ENCODE results near the gene ERLIN1.

The ERLIN1 gene

GRCh38 chr10:100163704-100164621 lies 21.9 kb downstream of the ERLIN1 start:
- Histone ChIP-seq H3K27me3 (ENCODE audit: insufficient read depth, low read length, poor library complexity) (no peaks in the 10 kb centered on the region), H3K4me1 (ENCODE audit: insufficient read depth, low read length) (no peaks in the 10 kb centered on the region), H3K4me2 (ENCODE audit: insufficient read depth, low read length) (no peak overlapping the region), H2AFZ (ENCODE audit: low read depth, low read length) (no peak overlapping the region), H3K36me3 (ENCODE audit: insufficient read depth, low read length) (peaks cover 74% of the 10 kb centered on the region), H3K9ac (ENCODE audit: low read depth, low read length) (no peak overlapping the region), H4K20me1 (ENCODE audit: insufficient read depth, low read length) (peaks cover 3% of the 10 kb centered on the region; the same call in 1 of the 2 replicates), H3K79me2 (ENCODE audit: insufficient read depth, low read length) (peaks cover 73% of the 10 kb centered on the region), H3K27ac (ENCODE audit: low read length) (no peak overlapping the region), H3K4me3 (ENCODE audit: low read depth in 1 of 2, low read length in 2 of 2) (no peak overlapping the region), H3K9me3 (ENCODE audit: insufficient read depth, low read length, severe bottlenecking) (no peaks in the 10 kb centered on the region)
- TF ChIP-seq CTCF (IDR thresholded peaks at IDR 0.05; ENCODE audit: borderline replicate concordance, extremely low read depth, low read length, poor library complexity, severe bottlenecking) (no peak), EZH2 (IDR thresholded peaks at IDR 0.05; ENCODE audit: borderline replicate concordance, low read depth, low read length, severe bottlenecking) (no peak)
- ATAC-seq (ENCODE audit: insufficient read depth, low read depth) (no peak), DNase-seq (no peak)

GRCh38 chr10:100162696-100163095 lies 23.1 kb downstream of the ERLIN1 start:
- ATAC-seq (ENCODE audit: insufficient read depth, low read depth) (no peak), DNase-seq (no peak)
- Histone ChIP-seq H3K4me3 (ENCODE audit: low read depth in 1 of 2, low read length in 2 of 2) (no peak overlapping the region), H3K9me3 (ENCODE audit: insufficient read depth, low read length, severe bottlenecking) (no peaks in the 10 kb centered on the region), H3K36me3 (ENCODE audit: insufficient read depth, low read length) (peaks cover 73% of the 10 kb centered on the region), H3K27ac (ENCODE audit: low read length) (no peak overlapping the region), H3K27me3 (ENCODE audit: insufficient read depth, low read length, poor library complexity) (no peaks in the 10 kb centered on the region), H4K20me1 (ENCODE audit: insufficient read depth, low read length) (peaks cover 7% of the 10 kb centered on the region; the same call in 1 of the 2 replicates), H3K4me1 (ENCODE audit: insufficient read depth, low read length) (no peaks in the 10 kb centered on the region), H3K79me2 (ENCODE audit: insufficient read depth, low read length) (peaks cover 74% of the 10 kb centered on the region), H3K9ac (ENCODE audit: low read depth, low read length) (no peak overlapping the region), H3K4me2 (ENCODE audit: insufficient read depth, low read length) (no peak overlapping the region), H2AFZ (ENCODE audit: low read depth, low read length) (no peak overlapping the region)
- TF ChIP-seq CTCF (IDR thresholded peaks at IDR 0.05; ENCODE audit: borderline replicate concordance, extremely low read depth, low read length, poor library complexity, severe bottlenecking) (no peak), EZH2 (IDR thresholded peaks at IDR 0.05; ENCODE audit: borderline replicate concordance, low read depth, low read length, severe bottlenecking) (no peak)

- peaks cover 52% of the 10 kb centered on the region for H3K79me2 ChIP-seq (ENCODE audit: insufficient read depth, low read length)
- H3K27me3 ChIP-seq (ENCODE audit: insufficient read depth, low read length, poor library complexity) = no peaks in the 10 kb centered on the region
- H3K4me3 ChIP-seq (ENCODE audit: low read depth in 1 of 2, low read length in 2 of 2) = no peak overlapping the region
- no peaks in the 10 kb centered on the region for H3K9me3 ChIP-seq (ENCODE audit: insufficient read depth, low read length, severe bottlenecking)
- no peak overlapping the region for H3K4me2 ChIP-seq (ENCODE audit: insufficient read depth, low read length)
- no peak overlapping the region for H3K9ac ChIP-seq (ENCODE audit: low read depth, low read length)
- TF ChIP-seq CTCF (IDR thresholded peaks at IDR 0.05; ENCODE audit: borderline replicate concordance, extremely low read depth, low read length, poor library complexity, severe bottlenecking) = no peak
- no peak for TF ChIP-seq EZH2 (IDR thresholded peaks at IDR 0.05; ENCODE audit: borderline replicate concordance, low read depth, low read length, severe bottlenecking)
- H3K36me3 ChIP-seq (ENCODE audit: insufficient read depth, low read length) = peaks cover 78% of the 10 kb centered on the region
- no peak overlapping the region for H3K27ac ChIP-seq (ENCODE audit: low read length)
- no peak for ATAC-seq (ENCODE audit: insufficient read depth, low read depth)
- peaks cover 13% of the 10 kb centered on the region for H4K20me1 ChIP-seq (ENCODE audit: insufficient read depth, low read length)
- H2AFZ ChIP-seq (ENCODE audit: low read depth, low read length) = no peak overlapping the region
- no peaks in the 10 kb centered on the region for H3K4me1 ChIP-seq (ENCODE audit: insufficient read depth, low read length)
- DNase-seq = no peak
These were observed 27.6 kb downstream of the ERLIN1 start for GRCh38 chr10:100158044-100158805.

All from DND-41 (cell line).